HG02840 (cell line): ENCODE results near the gene HUNK.

ENCODE experiments used
- ATAC-seq: cut with Tn5 transposase; IDR thresholded peaks from one replicate; pipeline ENCODE4 v1.9.1; 2021; ENCODE audit warnings: mild to moderate bottlenecking, moderate library complexity, moderate number of reproducible peaks; ENCODE audit not compliant: unreplicated experiment, low FRiP score

The HUNK gene

GRCh38 chr21:31915566-31915965 lies 42.7 kb downstream of the HUNK start:
- ATAC-seq = no peak

DNA sequence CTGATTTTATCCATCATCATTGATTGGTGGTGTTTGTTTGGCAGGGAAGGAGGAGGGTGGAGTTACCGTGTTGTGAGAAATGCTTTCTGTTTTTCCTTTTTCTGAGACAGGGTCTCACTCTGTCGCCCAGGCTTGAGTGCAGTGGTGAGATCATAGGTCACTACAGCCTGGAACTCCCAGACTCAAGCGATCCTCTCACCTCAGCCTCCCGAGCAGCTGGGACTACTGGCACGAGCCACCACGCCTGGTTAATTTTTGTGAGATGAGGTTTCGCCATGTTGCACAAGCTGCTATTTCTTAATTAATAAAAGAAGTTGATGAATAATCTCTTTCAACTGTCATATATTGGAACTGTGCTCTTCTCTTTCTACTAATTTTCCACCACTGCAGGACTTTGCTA lies 44.3 kb downstream of the HUNK start:
- ATAC-seq = no peak

GRCh38 chr21:31918250-31918775 lies 45.5 kb downstream of the HUNK start:
- no peak for ATAC-seq

DNA sequence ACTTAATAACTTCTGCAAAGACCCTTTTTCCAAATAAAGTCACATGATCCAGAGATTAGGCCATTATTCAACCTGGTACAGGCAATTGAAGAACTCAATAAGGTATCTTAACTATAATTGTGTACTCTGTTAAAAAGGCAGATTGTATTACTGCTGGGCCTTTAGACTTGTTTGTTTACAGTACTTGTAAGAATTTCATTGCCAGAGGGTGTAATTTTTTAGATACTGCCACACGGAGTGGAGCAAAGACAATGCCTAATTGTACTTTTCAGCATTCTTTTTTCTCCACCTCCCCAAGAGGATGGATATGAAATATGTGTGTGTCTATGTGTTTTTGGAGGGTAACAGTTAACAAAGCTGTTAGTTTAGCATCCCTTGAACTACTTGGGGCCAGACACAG lies 47.5 kb downstream of the HUNK start:
- ATAC-seq = no peak

DNA sequence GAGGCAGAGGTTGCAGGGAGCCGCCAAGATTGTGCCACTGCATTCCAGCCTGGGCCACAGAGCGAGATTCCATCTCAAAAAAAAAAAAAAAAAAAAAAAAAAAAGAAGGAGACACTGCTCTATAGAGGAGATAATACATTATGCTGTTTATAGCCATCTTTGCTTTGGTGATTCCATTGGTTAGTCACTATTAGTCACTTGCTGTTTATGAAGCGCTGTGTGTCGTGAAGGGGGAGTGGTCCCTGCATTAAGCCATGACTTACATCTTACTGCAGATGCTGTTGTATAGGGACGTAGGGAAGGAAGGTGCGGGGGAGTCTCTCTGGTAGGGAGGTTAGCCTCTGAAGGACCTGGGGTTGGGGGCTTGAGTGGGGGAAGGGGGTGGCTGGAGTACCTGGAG lies 48.3 kb downstream of the HUNK start:
- no peak for ATAC-seq

- ATAC-seq = no peak
These were observed 50.1 kb downstream of the HUNK start for GRCh38 chr21:31922881-31923280.

DNA sequence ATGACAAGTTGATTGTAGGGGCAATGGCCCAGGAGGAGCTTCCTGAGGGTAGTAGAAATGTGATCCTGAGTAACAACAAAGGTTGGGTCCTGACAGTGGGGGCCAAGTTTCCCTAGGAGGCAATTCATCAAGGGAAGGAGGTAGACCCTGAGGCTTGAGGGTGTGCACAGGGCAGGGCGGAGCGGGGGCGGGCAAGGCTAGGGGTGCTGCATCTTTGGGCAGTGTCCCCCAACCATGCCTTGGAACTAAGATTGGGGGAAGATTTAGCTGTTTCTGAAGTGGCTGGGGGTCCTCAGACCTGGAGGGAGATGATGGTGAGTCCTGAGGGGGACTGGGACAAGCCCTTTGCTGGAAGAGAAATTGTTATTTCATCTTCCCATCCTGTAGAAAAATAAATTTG lies 50.9 kb downstream of the HUNK start:
- no peak for ATAC-seq

DNA sequence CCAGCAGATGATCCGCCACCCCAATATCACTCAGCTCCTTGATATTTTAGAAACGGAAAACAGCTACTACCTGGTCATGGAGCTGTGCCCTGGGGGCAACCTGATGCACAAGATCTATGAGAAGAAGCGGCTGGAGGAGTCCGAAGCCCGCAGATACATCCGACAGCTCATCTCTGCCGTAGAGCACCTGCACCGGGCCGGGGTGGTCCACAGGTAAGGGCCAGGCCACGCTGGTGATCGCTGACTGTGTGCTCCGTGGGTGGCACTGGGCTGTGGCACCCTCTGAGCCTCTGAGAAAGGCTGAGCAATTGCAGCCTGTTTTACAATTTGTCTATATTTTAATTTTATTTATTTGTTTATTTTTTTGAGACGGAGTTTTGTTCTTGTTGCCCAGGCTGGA lies 51.7 kb downstream of the HUNK start:
- ATAC-seq = no peak

DNA sequence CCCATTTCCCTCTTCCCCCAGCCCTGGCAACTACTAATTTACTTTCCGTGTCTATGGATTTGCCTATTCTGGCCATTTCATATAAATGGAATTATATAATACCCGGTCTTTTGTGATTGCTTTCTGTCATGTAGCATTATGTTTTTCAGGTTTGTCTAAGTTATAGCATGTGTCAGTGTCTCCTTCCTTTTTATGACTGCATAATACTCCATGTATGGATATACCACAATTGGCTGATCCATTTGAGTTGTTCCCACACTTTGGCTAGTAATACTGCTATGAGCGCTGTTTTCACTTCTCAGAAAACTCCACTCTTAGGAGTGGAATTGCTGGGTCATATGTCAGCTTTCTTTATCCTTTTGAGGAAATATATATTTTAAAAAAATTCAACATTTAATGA lies 53.7 kb downstream of the HUNK start:
- no peak for ATAC-seq

GRCh38 chr21:31927689-31928353 lies 55.0 kb downstream of the HUNK start:
- ATAC-seq = no peak

- ATAC-seq = no peak
These were observed 55.8 kb downstream of the HUNK start for GRCh38 chr21:31928656-31929055.

- no peak for ATAC-seq
These were observed 56.7 kb downstream of the HUNK start for GRCh38 chr21:31929548-31929947.

GRCh38 chr21:31930001-31930400 lies 57.2 kb downstream of the HUNK start:
- ATAC-seq = no peak

GRCh38 chr21:31931644-31932469 lies 59.0 kb downstream of the HUNK start:
- ATAC-seq = no peak

- ATAC-seq = no peak
These were observed 59.6 kb downstream of the HUNK start for GRCh38 chr21:31932470-31932764.

DNA sequence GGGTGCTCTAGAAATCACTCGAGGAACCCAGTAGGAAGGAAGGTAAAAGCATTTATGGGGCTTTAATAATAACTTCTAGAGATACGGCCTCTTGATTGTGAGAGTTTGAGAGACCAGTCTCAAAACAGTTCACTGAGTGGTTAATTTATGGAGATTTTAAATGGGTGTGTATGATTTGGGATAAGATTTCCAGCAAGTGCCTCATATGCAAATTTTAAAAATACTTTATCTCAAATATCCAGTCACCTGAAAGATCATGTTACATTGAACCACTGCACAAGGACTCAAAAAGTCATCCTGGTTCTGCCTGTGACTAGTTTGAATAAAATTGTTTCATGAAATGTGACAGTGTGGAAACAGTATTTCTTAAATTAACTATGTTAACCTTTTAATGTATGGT lies 64.5 kb downstream of the HUNK start:
- no peak for ATAC-seq

GRCh38 chr21:31938330-31939301 lies 65.8 kb downstream of the HUNK start:
- no peak for ATAC-seq

DNA sequence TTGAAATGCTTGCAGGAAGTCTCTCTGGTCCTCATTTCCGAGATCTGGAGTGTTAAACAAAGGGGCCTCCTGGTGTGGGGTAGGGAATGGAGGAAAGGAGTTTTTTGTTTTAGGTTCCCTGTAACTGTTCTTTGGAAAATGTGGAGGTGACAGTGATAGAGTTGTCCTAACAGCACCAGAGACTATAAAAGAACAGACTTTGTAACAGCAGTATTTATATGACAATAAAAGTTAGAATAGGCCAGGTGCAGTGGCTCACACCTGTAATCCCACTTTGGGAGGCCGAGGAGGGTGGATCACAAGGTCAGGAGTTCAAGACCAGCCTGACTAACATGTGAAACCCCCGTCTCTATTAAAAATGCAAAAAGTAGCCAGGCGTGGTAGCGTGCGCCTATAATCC lies 68.9 kb downstream of the HUNK start:
- ATAC-seq = no peak

GRCh38 chr21:31943561-31943960 lies 70.7 kb downstream of the HUNK start:
- ATAC-seq = no peak

GRCh38 chr21:31945141-31945540 lies 72.3 kb downstream of the HUNK start:
- ATAC-seq = no peak

DNA sequence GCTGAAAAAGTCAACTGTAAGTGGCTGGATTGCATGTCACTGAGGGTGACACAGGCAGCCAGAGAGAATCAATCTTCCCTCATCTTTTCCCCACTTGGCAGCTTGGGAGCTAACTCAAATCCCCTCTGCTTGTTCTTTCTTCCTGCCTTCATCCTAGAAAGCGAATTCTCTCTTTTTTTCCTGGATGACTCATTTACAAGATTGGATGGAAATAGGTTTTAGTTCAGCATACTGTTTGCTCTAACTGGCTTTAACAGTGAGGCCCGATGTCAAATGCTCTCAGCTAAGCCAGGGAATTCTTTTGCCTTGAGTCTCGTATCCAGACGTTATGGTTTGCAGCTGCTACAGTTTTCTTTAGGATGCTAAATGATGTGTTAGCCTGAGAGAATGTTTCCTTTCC lies 72.7 kb downstream of the HUNK start:
- ATAC-seq = no peak
